ENCODE data around the gene RHOT2. TPM values are rescaled to one million over a fixed set of nuclear protein-coding genes. Genes with fewer than 3 reads are reported as not detected.
A peak's percentile ranks its signal among the peaks of the same experiment; 100 is the strongest.

RHOT2 gene
- total and polyA plus RNA-seq, 12 donors, result 34.7 to 462 (median 89.2) TPM

DNA sequence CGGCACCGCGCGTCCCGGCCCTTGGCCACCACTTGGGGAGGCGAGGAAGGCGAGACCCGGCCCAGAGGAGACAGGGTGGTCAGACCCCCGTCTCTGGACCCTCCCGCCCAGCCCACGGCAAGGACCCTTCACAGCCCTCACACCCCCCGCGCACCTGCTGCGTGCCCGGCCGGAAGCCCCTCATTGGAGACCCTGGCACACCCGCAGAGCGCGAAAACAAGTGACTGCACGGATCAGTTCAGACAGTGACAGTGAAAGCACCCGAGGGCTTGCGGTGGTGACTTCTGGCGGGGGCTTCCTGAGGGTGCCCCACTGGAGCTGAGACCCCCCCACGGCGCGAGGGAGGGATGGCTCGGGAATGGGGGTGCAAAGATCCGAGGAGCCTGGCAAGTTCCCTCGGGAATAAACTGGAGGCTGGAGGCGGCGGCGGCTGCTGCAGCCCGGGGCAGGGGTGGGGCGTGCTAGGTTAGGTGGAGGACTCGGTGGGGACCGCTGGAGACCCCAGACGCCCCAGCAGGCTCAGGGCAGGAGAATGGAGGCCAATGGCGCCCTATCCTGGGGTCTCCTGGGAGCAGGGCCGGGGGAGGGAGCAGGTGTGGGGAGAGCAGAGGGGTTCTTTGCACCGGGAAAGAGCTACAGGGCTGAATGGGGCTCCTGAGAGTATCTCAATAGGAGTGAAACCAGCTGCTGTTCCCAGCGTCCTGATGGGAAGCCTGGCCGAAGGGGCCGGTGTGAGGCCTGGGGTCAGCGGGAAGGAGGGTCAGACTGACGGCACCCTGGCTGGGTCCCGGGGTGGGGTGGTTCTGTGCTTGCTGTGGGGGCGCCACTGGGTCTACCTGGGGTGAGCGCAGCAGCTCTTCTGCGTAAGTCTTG is 38.5 kb downstream of the RHOT2 start:
- no peak for TF ChIP-seq POLR2A (IDR thresholded peaks at IDR 0.05)
- TF ChIP-seq, protein P1, sequence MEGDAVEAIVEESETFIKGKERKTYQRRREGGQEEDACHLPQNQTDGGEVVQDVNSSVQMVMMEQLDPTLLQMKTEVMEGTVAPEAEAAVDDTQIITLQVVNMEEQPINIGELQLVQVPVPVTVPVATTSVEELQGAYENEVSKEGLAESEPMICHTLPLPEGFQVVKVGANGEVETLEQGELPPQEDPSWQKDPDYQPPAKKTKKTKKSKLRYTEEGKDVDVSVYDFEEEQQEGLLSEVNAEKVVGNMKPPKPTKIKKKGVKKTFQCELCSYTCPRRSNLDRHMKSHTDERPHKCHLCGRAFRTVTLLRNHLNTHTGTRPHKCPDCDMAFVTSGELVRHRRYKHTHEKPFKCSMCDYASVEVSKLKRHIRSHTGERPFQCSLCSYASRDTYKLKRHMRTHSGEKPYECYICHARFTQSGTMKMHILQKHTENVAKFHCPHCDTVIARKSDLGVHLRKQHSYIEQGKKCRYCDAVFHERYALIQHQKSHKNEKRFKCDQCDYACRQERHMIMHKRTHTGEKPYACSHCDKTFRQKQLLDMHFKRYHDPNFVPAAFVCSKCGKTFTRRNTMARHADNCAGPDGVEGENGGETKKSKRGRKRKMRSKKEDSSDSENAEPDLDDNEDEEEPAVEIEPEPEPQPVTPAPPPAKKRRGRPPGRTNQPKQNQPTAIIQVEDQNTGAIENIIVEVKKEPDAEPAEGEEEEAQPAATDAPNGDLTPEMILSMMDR (IDR thresholded peaks at IDR 0.05), result no peak
- Histone ChIP-seq H3K27me3 (peaks cover 58% of the 10 kb centered on the region), H3K9me3 (replicated peaks in 1 of 3) (no peaks in the 10 kb centered on the region), H3K27ac (peak overlapping the region in 1 of 5 donors; percentile 44), H3K4me1 (replicated peaks in 1 of 2) (no peaks in the 10 kb centered on the region), H3K36me3 (replicated peaks in 1 of 2) (no peaks in the 10 kb centered on the region), H3K4me3 (no peak overlapping the region)
- WGBS, 4 donors, result 5 to 6% (median 5%) methylated on average over 20 to 49 of the region's 49 CpGs; no CpG with 5 or more reads in 1 of the 4 donors
- no peak for DNase-seq
- intact Hi-C loops (cut with DNase I), result loop anchor here in 1 of 2 donors (5.0 kb wide), 1 partner anchor 76 kb away; no protein-coding TSS in a partner anchor

DNA sequence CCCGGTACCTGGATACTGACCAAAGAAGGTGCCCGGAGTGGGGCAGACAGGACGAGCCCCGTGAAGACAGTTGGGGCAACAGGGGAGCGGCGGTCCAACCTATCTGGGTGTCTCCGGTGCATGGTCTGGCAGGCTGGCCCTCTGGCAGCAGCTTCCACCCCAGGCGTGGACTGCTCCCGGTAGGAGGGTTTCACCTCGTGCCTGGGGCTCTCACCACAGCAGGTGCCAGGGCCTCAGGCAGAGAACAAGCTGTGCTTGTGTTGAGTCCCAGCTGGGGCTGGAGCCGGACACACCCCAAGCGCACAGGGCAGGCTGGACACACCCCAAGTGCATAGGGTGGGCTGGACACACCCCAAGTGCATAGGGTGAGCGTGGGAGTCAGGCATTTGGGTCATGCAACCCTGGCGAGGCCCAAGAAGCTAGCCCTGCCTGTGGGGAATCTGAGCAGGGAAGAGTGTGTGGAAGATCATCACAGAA is 39.2 kb downstream of the RHOT2 start:
- intact Hi-C loops (cut with DNase I), result loop anchor here in 1 of 2 donors (5.0 kb wide), 1 partner anchor 75 kb away; no protein-coding TSS in a partner anchor
- H3K36me3 ChIP-seq (replicated peaks in 1 of 2), result no peaks in the 10 kb centered on the region
- peak overlapping the region in 1 of 5 donors; percentile 17 for H3K27ac ChIP-seq
- no peak overlapping the region for H3K4me3 ChIP-seq
- peak in 1 of 7 donors; percentile 89 for DNase-seq
- no peaks in the 10 kb centered on the region for H3K4me1 ChIP-seq (replicated peaks in 1 of 2)
- peaks cover 52% of the 10 kb centered on the region for H3K27me3 ChIP-seq
- H3K9me3 ChIP-seq (replicated peaks in 1 of 3), result no peaks in the 10 kb centered on the region
- no peak for TF ChIP-seq POLR2A (IDR thresholded peaks at IDR 0.05)
- TF ChIP-seq, protein P1 (IDR thresholded peaks at IDR 0.05), result no peak
- 37 to 48% (median 43%) methylated on average over 10 to 14 of the region's 14 CpGs; no CpG with 5 or more reads in 1 of the 4 donors for WGBS, 4 donors

DNA sequence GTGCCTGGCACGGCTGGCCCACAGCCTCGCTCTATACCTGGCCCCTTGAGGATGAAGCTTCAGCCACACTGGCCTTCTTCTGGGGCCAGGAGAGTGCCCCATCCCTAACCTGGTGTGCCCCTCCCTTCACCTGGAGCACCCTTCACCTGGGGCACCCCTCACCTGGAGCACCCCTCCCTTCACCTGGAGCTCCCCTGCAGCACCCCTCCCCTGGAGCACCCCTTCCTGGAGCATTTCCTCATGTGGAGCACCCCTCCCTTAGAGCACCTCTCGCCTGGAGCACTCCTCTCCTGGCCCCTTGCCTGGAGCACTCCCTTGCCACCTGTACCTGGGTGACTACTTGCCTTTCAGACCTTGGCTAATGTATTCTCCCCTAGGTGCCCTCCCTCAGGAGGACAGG is 40.1 kb downstream of the RHOT2 start:
- Histone ChIP-seq H3K4me1 (replicated peaks in 1 of 2) (peaks cover 0 to 4% of the 10 kb centered on the region in 2 donors), H3K27me3 (peaks cover 43% of the 10 kb centered on the region), H3K9me3 (replicated peaks in 1 of 3) (no peaks in the 10 kb centered on the region), H3K36me3 (replicated peaks in 1 of 2) (no peaks in the 10 kb centered on the region), H3K27ac (no peak overlapping the region), H3K4me3 (no peak overlapping the region)
- no peak for DNase-seq
- intact Hi-C loops (cut with DNase I), result loop anchor here in 1 of 2 donors (5.0 kb wide), 1 partner anchor 74 kb away; no protein-coding TSS in a partner anchor
- 30 to 68% (median 43%) methylated on average over 1 to 3 of the region's 3 CpGs for WGBS, 4 donors
- no peak for TF ChIP-seq POLR2A (IDR thresholded peaks at IDR 0.05)
- TF ChIP-seq, protein P1 (IDR thresholded peaks at IDR 0.05), result no peak

DNA sequence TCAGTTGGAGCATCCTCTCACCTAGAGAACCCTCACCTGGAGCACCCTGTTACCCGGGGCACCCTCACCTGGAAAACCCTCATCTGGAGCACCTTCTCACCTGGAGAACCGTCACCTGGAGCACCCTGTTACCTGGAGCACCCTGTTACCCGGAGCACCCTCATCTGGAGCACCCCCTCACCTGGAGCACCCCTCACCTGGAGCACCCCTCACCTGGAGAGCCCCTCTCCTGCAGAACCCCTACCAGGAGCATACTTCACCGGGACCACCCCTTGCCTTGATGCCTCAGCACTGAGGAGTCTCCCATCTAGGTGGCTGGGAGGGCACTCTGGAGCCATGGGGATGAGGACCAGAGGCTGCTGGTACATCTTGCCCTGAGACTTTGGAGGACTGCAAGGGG is 41.0 kb downstream of the RHOT2 start:
- peaks cover 0 to 4% of the 10 kb centered on the region in 2 donors for H3K4me1 ChIP-seq (replicated peaks in 1 of 2)
- H3K27ac ChIP-seq, result peak overlapping the region in 1 of 5 donors; percentile 44
- H3K27me3 ChIP-seq, result peaks cover 33% of the 10 kb centered on the region
- no peak for TF ChIP-seq POLR2A (IDR thresholded peaks at IDR 0.05)
- TF ChIP-seq, protein P1 (IDR thresholded peaks at IDR 0.05), result no peak
- intact Hi-C loops (cut with DNase I), result loop anchor here in 1 of 2 donors (5.0 kb wide), 1 partner anchor 73 kb away; no protein-coding TSS in a partner anchor
- WGBS, 4 donors, result 51 to 88% (median 63%) methylated on average over 3 to 4 of the region's 4 CpGs
- H3K4me3 ChIP-seq, result no peak overlapping the region
- no peaks in the 10 kb centered on the region for H3K36me3 ChIP-seq (replicated peaks in 1 of 2)
- no peak for DNase-seq
- no peaks in the 10 kb centered on the region for H3K9me3 ChIP-seq (replicated peaks in 1 of 3)

Measured in adrenal gland (tissue), 12 donors.